T-helper 22 cell (primary cell): ENCODE measurements around the gene ZMYM5.
"Not testable (repeated sequence)": the region's sequence is repeated elsewhere in the genome, so short reads cannot be mapped to it uniquely, and the experiment has no call there.

Experiments used
- DNase-seq: peaks from one replicate; pipeline ENCODE4 v3.0.0-alpha.2; 2020; ENCODE audit warnings: low read depth

Gene ZMYM5

GRCh38 chr13:19818223-19818842, 45.1 kb downstream of the ZMYM5 start:
- DNase-seq: no peak

- DNase-seq: no peak
Observed at GRCh38 chr13:19817510-19818158, 45.8 kb downstream of the ZMYM5 start.

- DNase-seq: no peak
Observed at GRCh38 chr13:19817106-19817505, 46.3 kb downstream of the ZMYM5 start.

- DNase-seq: not testable (repeated sequence)
Observed at GRCh38 chr13:19815842-19816241, 47.6 kb downstream of the ZMYM5 start.

GRCh38 chr13:19810996-19811881, 52.2 kb downstream of the ZMYM5 start:
- DNase-seq: no peak

GRCh38 chr13:19810151-19810550, 53.3 kb downstream of the ZMYM5 start:
- DNase-seq: no peak

GRCh38 chr13:19805765-19806164, 57.7 kb downstream of the ZMYM5 start:
- DNase-seq: no peak

GRCh38 chr13:19795956-19796355, 67.5 kb downstream of the ZMYM5 start:
- DNase-seq: no peak

GRCh38 chr13:19794631-19795030, 68.8 kb downstream of the ZMYM5 start:
- DNase-seq: no peak

GRCh38 chr13:19791953-19792537, 71.4 kb downstream of the ZMYM5 start:
- DNase-seq: no peak

- peak; percentile 91 for DNase-seq
Observed at GRCh38 chr13:19782727-19783682, 80.4 kb downstream of the ZMYM5 start, which contains the start of gene PSPC1. Gene PSPC1 (minus strand): TSS chr13:19782945. CDS start chr13:19782757, 188 bp downstream.

- DNase-seq: peak; percentile 21
Observed at GRCh38 chr13:19782049-19782726, 81.3 kb downstream of the ZMYM5 start.

- no peak for DNase-seq
Observed at GRCh38 chr13:19781526-19781925, 81.9 kb downstream of the ZMYM5 start.

- not testable (repeated sequence) for DNase-seq
Observed at GRCh38 chr13:19780753-19781418, 82.6 kb downstream of the ZMYM5 start.
